IMR-90 (cell line): Measurements from ENCODE around the gene SESN1. TPM values are rescaled to one million over a fixed set of nuclear protein-coding genes. Genes with fewer than 3 reads are reported as not detected.

Experiments
- ATAC-seq: fragments of 200-7000 bp; cut with Tn5 transposase; 2 replicates; pipeline ENCODE4 v1.9.1; 2020; ENCODE audit warnings: low read depth, mild to moderate bottlenecking, moderate library complexity
- BruUV-seq: library from RNA; stranded (reverse); fragments of 400-500 nt; replicated peaks from 2 replicates; lab custom pipeline; 2021; lab: Mats Ljungman, UMichigan
- CTCF ChIA-PET: fragments of 300-600 bp; formaldehyde crosslinking; extraction: SDS; loops from one replicate; lab custom pipeline; 2021; ENCODE audit warnings: antibody characterized with exemption; lab: Yijun Ruan, JAX
- POLR2A ChIA-PET: fragments of 300-600 bp; sonication (Branson Sonifier 250); formaldehyde crosslinking; loops from one replicate; lab custom pipeline; 2022; ENCODE audit warnings: antibody characterized with exemption; ENCODE audit not compliant: unreplicated experiment; lab: Charles Lee
- DNase-seq: peaks from one replicate; pipeline ENCODE4 v3.0.0; 2013
- H2AFZ ChIP-seq: replicated peaks from 2 replicates; pipeline ENCODE3; 2013; ENCODE audit warnings: low read length, mild to moderate bottlenecking; ENCODE audit not compliant: poor library complexity
- H2AK5ac ChIP-seq: 2 replicates; pipeline ENCODE4 v1.6.1; 2013; ENCODE audit warnings: low read depth, low read length, inconsistent platforms
- H2AK9ac ChIP-seq: replicated peaks from 2 replicates; pipeline ENCODE3; 2013; ENCODE audit warnings: mild to moderate bottlenecking, low read depth, low read length, moderate library complexity; ENCODE audit not compliant: poor library complexity
- H2BK120ac ChIP-seq: 2 replicates; pipeline ENCODE4 v1.6.1; 2013; ENCODE audit warnings: low read depth, low read length, inconsistent platforms
- H2BK15ac ChIP-seq: 3 replicates; pipeline ENCODE4 v1.6.1; 2013; ENCODE audit warnings: low read depth, low read length, inconsistent platforms
- H2BK20ac ChIP-seq: 2 replicates; pipeline ENCODE4 v1.6.1; 2013; ENCODE audit warnings: low read depth, mild to moderate bottlenecking, inconsistent platforms, low read length, moderate library complexity
- H2BK5ac ChIP-seq: 2 replicates; pipeline ENCODE4 v1.6.1; 2013; ENCODE audit warnings: mild to moderate bottlenecking, low read depth, low read length, inconsistent platforms; ENCODE audit not compliant: poor library complexity, severe bottlenecking
- H3K14ac ChIP-seq: replicated peaks from 2 replicates; pipeline ENCODE4 v1.6.1; 2013; ENCODE audit warnings: low read depth, low read length, inconsistent platforms
- H3K18ac ChIP-seq: 2 replicates; pipeline ENCODE4 v1.6.1; 2013; ENCODE audit warnings: low read depth, low read length, control low read depth
- H3K23ac ChIP-seq: 2 replicates; pipeline ENCODE4 v1.6.1; 2013; ENCODE audit warnings: low read depth, low read length, inconsistent platforms
- H3K27ac ChIP-seq: 2 replicates; pipeline ENCODE4 v1.5.1; 2013; ENCODE audit warnings: mild to moderate bottlenecking, control low read depth, low read length; ENCODE audit not compliant: insufficient read depth
- H3K27me3 ChIP-seq: 2 replicates; pipeline ENCODE4 v1.6.1; 2013; ENCODE audit warnings: low read length; ENCODE audit not compliant: control insufficient read depth, insufficient read depth
- H3K36me3 ChIP-seq: 2 replicates; pipeline ENCODE4 v1.6.1; 2013; ENCODE audit warnings: low read length, mixed read lengths; ENCODE audit not compliant: control insufficient read depth, insufficient read depth
- H3K4ac ChIP-seq: 2 replicates; pipeline ENCODE4 v1.6.1; 2013; ENCODE audit warnings: low read depth, low read length, inconsistent platforms
- H3K4me1 ChIP-seq: 2 replicates; pipeline ENCODE4 v1.6.1; 2013; ENCODE audit warnings: low read length, mixed read lengths; ENCODE audit not compliant: control insufficient read depth, insufficient read depth
- H3K4me2 ChIP-seq: 2 replicates; pipeline ENCODE4 v1.6.1; 2013; ENCODE audit warnings: low read depth, mild to moderate bottlenecking, control low read depth, low read length, moderate library complexity
- H3K4me3 ChIP-seq: 2 replicates; pipeline ENCODE4 v1.5.1; 2013; ENCODE audit warnings: low read depth, mild to moderate bottlenecking, control low read depth, low read length, moderate library complexity; ENCODE audit not compliant: insufficient read depth
- H3K56ac ChIP-seq: 2 replicates; pipeline ENCODE4 v1.6.1; 2013; ENCODE audit warnings: low read length, inconsistent platforms; ENCODE audit not compliant: insufficient read depth; ENCODE audit errors: extremely low read depth
- H3K79me1 ChIP-seq, 2 experiments: 2 replicates each; pipeline ENCODE4 v1.6.1; 2013; ENCODE audit warnings: low read length in 2 of 2, inconsistent platforms in 1 of 2, low read depth in 1 of 2
- H3K9ac ChIP-seq: 2 replicates; pipeline ENCODE4 v1.6.1; 2013; ENCODE audit warnings: low read depth, low read length, control low read depth
- H3K9me1 ChIP-seq: 2 replicates; pipeline ENCODE4 v1.6.1; 2013; ENCODE audit warnings: low read length, inconsistent platforms; ENCODE audit not compliant: insufficient read depth
- H3K9me3 ChIP-seq: 2 replicates; pipeline ENCODE4 v1.6.1; 2013; ENCODE audit warnings: low read length; ENCODE audit not compliant: control insufficient read depth, insufficient read depth
- H4K20me1 ChIP-seq: 2 replicates; pipeline ENCODE4 v1.6.1; 2013; ENCODE audit warnings: low read length, inconsistent platforms; ENCODE audit not compliant: insufficient read depth
- H4K5ac ChIP-seq: 2 replicates; pipeline ENCODE4 v1.6.1; 2013; ENCODE audit warnings: mild to moderate bottlenecking, low read depth, low read length, control low read depth
- H4K8ac ChIP-seq, 2 experiments: 2 replicates each; pipeline ENCODE4 v1.6.1; 2013; ENCODE audit warnings: low read depth in 2 of 2, low read length in 2 of 2, control low read depth in 1 of 2, inconsistent platforms in 1 of 2
- H4K91ac ChIP-seq: 2 replicates; pipeline ENCODE4 v1.6.1; 2013; ENCODE audit warnings: low read depth, low read length, inconsistent platforms; ENCODE audit not compliant: insufficient read depth
- BHLHE40 ChIP-seq: fragments of 150-350 bp; IDR thresholded peaks from 2 replicates; pipeline ENCODE4 v1.6.1; 2016; ENCODE audit warnings: mild to moderate bottlenecking, low read depth, low read length
- CEBPB ChIP-seq: IDR thresholded peaks from 2 replicates; pipeline ENCODE4 v1.6.1; 2012; ENCODE audit warnings: low read depth, low read length, improper control_type of control experiment
- FOS ChIP-seq: fragments of 150-350 bp; IDR thresholded peaks from 2 replicates; pipeline ENCODE4 v1.6.1; 2016; ENCODE audit warnings: low read depth, low read length
- MAZ ChIP-seq: IDR thresholded peaks from 2 replicates; pipeline ENCODE4 v1.6.1; 2012; ENCODE audit warnings: low read depth, mild to moderate bottlenecking, low read length, improper control_type of control experiment, moderate library complexity, borderline replicate concordance
- NFE2L2 ChIP-seq: fragments of 150-350 bp; IDR thresholded peaks from 2 replicates; pipeline ENCODE4 v1.6.1; 2016; ENCODE audit warnings: low read depth, mild to moderate bottlenecking, low read length
- POLR2A ChIP-seq: IDR thresholded peaks from 2 replicates; pipeline ENCODE4 v1.6.1; 2012; ENCODE audit warnings: mild to moderate bottlenecking, low read depth, low read length
- RAD21 ChIP-seq: IDR thresholded peaks from 2 replicates; pipeline ENCODE4 v1.6.1; 2012; ENCODE audit warnings: low read length, improper control_type of control experiment
- RCOR1 ChIP-seq: IDR thresholded peaks from 2 replicates; pipeline ENCODE4 v1.6.1; 2012; ENCODE audit warnings: mild to moderate bottlenecking, low read length, improper control_type of control experiment; ENCODE audit not compliant: insufficient replicate concordance
- SMC3 ChIP-seq: fragments of 150-350 bp; IDR thresholded peaks from 2 replicates; pipeline ENCODE4 v1.6.1; 2016; ENCODE audit warnings: low read depth, mild to moderate bottlenecking, antibody characterized with exemption, low read length, moderate library complexity
- WGBS, 2 experiments: methylation state at CpG; one replicate each; pipeline versions ENCODE4 v1.1.5 to v1.1.7; 2013; ENCODE audit warnings: missing lambda C conversion rate in 2 of 2; ENCODE audit not compliant: insufficient read length in 1 of 2; ENCODE audit errors: extremely low coverage in 2 of 2; 5-methylcytosine and 5-hydroxymethylcytosine counted together
- dilution Hi-C: fragments of 300-500 bp; cut with HindIII; formaldehyde crosslinking; loops from one replicate; pipeline ENCODE4 v1.14.3; 2018; ENCODE audit warnings: low sequenced_read_pairs; ENCODE audit not compliant: unreplicated experiment
- in situ Hi-C: fragments of 300-500 bp; cut with MboI; formaldehyde crosslinking; loops from 3 replicates; pipeline ENCODE4 v1.14.3; 2019; ENCODE audit warnings: low sequenced_read_pairs, inconsistent platforms, mixed read lengths
- intact Hi-C: fragments of 100-400 bp; cut with micrococcal nuclease; formaldehyde crosslinking; loops from 2 replicates; pipeline ENCODE4 v1.10.0; 2022
- polyA plus RNA-seq, 3 experiments: library from polyadenylated mRNA; depleted of rRNA; stranded (reverse); fragments of >200 nt; gene quantifications; 2 replicates each; pipeline ENCODE4 v1.2.3, GENCODE V29; 2012; ENCODE audit warnings: low replicate concordance in 1 of 3
- total RNA-seq: library from RNA; depleted of rRNA; stranded (reverse); fragments of >200 nt; gene quantifications from 2 replicates; pipeline ENCODE4 v1.2.3, GENCODE V29; 2012
- TF ChIP-seq, protein P1 (sequence below): conservative IDR thresholded peaks from 2 replicates; pipeline ENCODE4 v1.5.1; 2012; ENCODE audit warnings: mild to moderate bottlenecking, low read depth, low read length, improper control_type of control experiment

SESN1 gene
- total and polyA plus RNA-seq, 2 of the 4 experiments (the other 2 are of a cell fraction), result 9.7 to 16.7 TPM

DNA sequence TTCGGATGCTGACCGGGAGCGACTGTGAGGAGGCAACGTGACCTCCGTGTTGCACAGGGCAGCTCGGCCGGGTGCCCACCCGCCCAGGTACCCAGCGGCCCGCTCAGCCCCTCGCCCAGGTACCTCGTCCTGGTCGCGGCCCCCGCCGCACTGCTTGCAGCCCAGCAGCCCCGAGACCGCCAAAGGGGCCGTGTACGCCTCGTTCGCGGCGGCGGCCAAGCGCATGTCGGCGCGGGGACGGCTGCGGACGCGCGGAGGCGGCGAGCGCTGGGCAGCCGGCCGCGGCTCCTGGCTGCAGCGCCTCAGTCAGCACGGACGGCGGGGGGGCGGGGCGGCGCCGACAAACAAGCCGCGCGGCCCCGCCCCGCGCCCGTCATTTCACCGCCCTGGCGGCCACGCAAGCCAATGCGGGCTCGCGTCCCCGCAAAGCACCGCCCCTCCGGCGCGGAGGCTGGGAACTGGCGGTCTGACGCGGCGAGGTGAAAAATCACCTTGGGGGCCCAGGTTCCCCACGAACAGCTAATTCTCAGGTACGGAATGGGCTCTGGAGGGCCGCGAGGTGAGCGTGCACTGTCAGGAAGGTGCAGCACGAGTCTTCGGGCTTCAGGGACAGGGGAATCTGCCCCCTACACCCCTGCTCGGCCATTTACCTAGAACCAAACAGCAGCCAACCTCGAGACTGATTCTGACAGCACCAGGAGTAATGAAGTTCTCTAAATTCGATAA is 85.2 kb downstream of the SESN1 start:
- DNase-seq, result peak; percentile 82
- Histone ChIP-seq H3K36me3 (no peaks in the 10 kb centered on the region), H2BK15ac (peak overlapping the region; percentile 35; the same call in 1 of the 3 replicates), H4K5ac (peak overlapping the region; percentile 13; the same call in 1 of the 2 replicates), H2BK120ac (peak overlapping the region; percentile 85), H3K79me1 (peaks cover 11 to 16% of the 10 kb centered on the region in 2 experiments; a peak in 3 of 4 replicates), H3K9me1 (no peaks in the 10 kb centered on the region), H2AK9ac (peak overlapping the region; percentile 92), H3K9ac (peak overlapping the region; percentile 96), H2AK5ac (no peak overlapping the region), H4K8ac (peak overlapping the region; percentile 78 to 93), H3K4me1 (no peaks in the 10 kb centered on the region), H3K4ac (peak overlapping the region; percentile 88), H2BK20ac (no peak overlapping the region), H4K20me1 (no peaks in the 10 kb centered on the region; the same call in none of the 2 replicates), H2AFZ (peak overlapping the region; percentile 98), H2BK5ac (peak overlapping the region; percentile 91), H3K27me3 (no peaks in the 10 kb centered on the region), H3K27ac (peak overlapping the region; percentile 79), H3K18ac (peak overlapping the region; percentile 95; the same call in 1 of the 2 replicates), H3K4me2 (peak overlapping the region; percentile 96), H3K23ac (peak overlapping the region; percentile 99), H4K91ac (peak overlapping the region; percentile 66; the same call in 1 of the 2 replicates), H3K56ac (peak overlapping the region; percentile 92), H3K4me3 (peak overlapping the region; percentile 91), H3K14ac (peak overlapping the region; percentile 97), H3K9me3 (no peaks in the 10 kb centered on the region)
- CTCF ChIA-PET, result no interaction called here
- in situ Hi-C loops, result no loop called here
- intact Hi-C loops, result loop anchor here (5.0 kb wide), 3 partner anchors 63 to 467 kb away; no protein-coding TSS in a partner anchor
- 1% methylated on average over 42 of the region's 80 CpGs; no CpG with 5 or more reads in 1 of the 2 experiments for WGBS, 2 experiments
- BruUV-seq, result no TSS peak
- dilution Hi-C loops, result no loop called here
- ATAC-seq, result peak; percentile 100
- POLR2A ChIA-PET, result no interaction called here
- TF ChIP-seq MAZ (peak; percentile 70; the same call in 1 of the 2 replicates), NFE2L2 (no peak), FOS (no peak), POLR2A (no peak), BHLHE40 (peak; percentile 18; the same call in 1 of the 2 replicates), RCOR1 (no peak), CEBPB (no peak), SMC3 (no peak), RAD21 (no peak)
- TF ChIP-seq, protein P1, sequence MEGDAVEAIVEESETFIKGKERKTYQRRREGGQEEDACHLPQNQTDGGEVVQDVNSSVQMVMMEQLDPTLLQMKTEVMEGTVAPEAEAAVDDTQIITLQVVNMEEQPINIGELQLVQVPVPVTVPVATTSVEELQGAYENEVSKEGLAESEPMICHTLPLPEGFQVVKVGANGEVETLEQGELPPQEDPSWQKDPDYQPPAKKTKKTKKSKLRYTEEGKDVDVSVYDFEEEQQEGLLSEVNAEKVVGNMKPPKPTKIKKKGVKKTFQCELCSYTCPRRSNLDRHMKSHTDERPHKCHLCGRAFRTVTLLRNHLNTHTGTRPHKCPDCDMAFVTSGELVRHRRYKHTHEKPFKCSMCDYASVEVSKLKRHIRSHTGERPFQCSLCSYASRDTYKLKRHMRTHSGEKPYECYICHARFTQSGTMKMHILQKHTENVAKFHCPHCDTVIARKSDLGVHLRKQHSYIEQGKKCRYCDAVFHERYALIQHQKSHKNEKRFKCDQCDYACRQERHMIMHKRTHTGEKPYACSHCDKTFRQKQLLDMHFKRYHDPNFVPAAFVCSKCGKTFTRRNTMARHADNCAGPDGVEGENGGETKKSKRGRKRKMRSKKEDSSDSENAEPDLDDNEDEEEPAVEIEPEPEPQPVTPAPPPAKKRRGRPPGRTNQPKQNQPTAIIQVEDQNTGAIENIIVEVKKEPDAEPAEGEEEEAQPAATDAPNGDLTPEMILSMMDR, result no peak
